Bronchial epithelial cell (primary cell): Measurements from ENCODE around the gene KCND3. TPM values are rescaled to one million over a fixed set of nuclear protein-coding genes. Genes with fewer than 3 reads are reported as not detected.

Experiments
- DNase-seq: peaks from one replicate; pipeline ENCODE4 v3.0.0-alpha.2; 2010; ENCODE audit warnings: low read depth
- FAIRE-seq: peaks from 2 replicates; lab custom pipeline; 2011; peaks lifted over from hg19 to GRCh38; lab: Jason Lieb, UNC
- H3K27me3 ChIP-seq: 2 replicates; pipeline ENCODE4 v1.5.1; 2011; ENCODE audit warnings: low read length; ENCODE audit not compliant: control insufficient read depth, insufficient read depth
- H3K36me3 ChIP-seq: 2 replicates; pipeline ENCODE4 v1.5.1; 2011; ENCODE audit warnings: low read length; ENCODE audit not compliant: control insufficient read depth, insufficient read depth
- H3K4me3 ChIP-seq: 2 replicates; pipeline ENCODE4 v1.5.1; 2011; ENCODE audit warnings: mild to moderate bottlenecking, low read depth, low read length, control low read depth
- total RNA-seq: library from RNA; depleted of rRNA; stranded (reverse); fragments of >200 nt; gene quantifications from 2 replicates; pipeline ENCODE4 v1.2.1, GENCODE V29; 2014
- TF ChIP-seq, protein P1 (sequence below): IDR thresholded peaks from 2 replicates; pipeline ENCODE4 v1.5.1; 2011; ENCODE audit warnings: mild to moderate bottlenecking, moderate library complexity, low read length, control low read depth, inconsistent platforms; ENCODE audit not compliant: insufficient read depth, severe bottlenecking

Gene KCND3
- total RNA-seq, 1 donor from 2014 or later, result under 0.01 TPM

DNA sequence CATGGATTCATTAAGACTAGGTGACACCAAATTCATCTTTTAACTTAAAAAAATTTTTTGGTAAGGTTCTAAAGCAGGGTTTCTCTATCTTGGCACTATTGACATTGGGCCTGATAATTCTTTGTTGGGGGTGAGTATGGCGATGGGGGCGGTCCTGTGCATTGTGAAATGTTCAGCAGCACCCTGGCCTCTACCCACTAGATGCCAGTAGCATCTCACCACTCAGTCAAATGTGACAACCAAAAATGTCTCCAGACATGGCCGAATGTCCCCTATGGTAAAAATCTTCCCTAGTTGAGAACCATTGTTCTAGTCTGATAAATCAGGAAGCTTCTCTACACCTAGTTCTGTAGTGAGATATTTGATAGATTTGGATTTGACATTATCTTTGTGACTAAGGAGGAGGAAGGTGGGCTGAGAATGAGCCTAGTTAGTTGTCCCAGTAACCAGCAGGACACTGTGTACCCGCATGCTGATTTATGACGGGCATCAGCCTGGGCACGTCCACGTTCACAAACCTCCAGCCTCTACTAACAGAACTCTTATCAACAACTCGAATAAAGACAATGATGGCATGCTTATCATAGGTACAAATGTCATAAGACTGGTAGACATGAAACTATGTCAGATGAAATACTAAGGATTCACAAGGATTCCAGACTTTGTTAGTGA, 104.6 kb downstream of the KCND3 start:
- no peak overlapping the region for H3K4me3 ChIP-seq
- H3K36me3 ChIP-seq, result no peaks in the 10 kb centered on the region
- peaks cover 3% of the 10 kb centered on the region for H3K27me3 ChIP-seq
- DNase-seq (no peak), FAIRE-seq (no peak)
- TF ChIP-seq, protein P1, sequence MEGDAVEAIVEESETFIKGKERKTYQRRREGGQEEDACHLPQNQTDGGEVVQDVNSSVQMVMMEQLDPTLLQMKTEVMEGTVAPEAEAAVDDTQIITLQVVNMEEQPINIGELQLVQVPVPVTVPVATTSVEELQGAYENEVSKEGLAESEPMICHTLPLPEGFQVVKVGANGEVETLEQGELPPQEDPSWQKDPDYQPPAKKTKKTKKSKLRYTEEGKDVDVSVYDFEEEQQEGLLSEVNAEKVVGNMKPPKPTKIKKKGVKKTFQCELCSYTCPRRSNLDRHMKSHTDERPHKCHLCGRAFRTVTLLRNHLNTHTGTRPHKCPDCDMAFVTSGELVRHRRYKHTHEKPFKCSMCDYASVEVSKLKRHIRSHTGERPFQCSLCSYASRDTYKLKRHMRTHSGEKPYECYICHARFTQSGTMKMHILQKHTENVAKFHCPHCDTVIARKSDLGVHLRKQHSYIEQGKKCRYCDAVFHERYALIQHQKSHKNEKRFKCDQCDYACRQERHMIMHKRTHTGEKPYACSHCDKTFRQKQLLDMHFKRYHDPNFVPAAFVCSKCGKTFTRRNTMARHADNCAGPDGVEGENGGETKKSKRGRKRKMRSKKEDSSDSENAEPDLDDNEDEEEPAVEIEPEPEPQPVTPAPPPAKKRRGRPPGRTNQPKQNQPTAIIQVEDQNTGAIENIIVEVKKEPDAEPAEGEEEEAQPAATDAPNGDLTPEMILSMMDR, result no peak

DNA sequence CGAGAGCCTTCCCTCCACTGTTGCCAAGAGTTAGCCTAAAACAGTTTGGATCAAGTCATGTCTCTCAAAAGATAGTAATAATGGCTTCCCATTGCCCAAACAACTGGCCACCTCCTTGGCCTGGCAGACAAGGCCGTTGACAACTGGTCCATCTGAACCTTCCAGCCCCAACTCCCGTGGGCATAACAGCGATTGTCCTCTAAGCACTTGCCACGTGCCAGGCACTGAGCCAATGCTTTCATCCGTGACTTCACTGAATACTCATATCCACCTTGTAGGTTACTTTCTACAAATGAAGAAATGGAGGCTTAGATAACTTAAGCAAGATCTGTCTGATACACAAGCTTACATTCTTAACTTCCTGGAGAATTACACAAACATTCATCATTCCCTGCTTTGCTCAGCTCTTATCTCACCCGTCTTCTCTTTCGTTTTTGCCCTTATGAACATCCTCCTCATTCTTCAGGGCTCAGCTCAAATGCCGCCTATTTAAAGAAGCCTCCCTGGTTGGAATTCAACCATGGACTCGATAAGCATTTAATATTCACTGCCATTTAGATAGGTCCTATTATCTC, 106.4 kb downstream of the KCND3 start:
- FAIRE-seq (no peak), DNase-seq (no peak)
- Histone ChIP-seq H3K4me3 (no peak overlapping the region), H3K36me3 (no peaks in the 10 kb centered on the region), H3K27me3 (peaks cover 3% of the 10 kb centered on the region)
- TF ChIP-seq, protein P1, result no peak

DNA sequence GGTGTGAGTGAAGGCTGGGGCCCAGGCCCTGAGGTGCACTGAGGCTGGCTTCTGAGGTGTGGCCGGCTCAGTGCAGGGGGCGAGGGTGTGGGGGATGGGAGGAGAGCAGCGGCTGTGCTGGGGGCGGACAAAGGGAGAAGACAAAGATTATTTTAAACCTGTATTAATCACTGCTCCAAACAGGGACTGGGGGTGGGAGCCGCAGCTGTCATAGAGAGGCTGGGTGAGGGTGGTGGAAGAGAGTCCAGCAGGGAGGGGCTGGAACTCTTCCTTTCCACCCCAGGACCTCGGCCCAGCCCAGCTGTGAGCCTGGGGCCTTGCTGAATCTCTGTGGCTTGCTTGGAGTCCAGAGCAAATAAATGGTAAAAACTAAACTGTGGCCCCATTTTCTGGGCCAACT, 106.9 kb downstream of the KCND3 start:
- DNase-seq (no peak), FAIRE-seq (no peak)
- no peak overlapping the region for H3K4me3 ChIP-seq
- H3K36me3 ChIP-seq, result no peaks in the 10 kb centered on the region
- no peaks in the 10 kb centered on the region for H3K27me3 ChIP-seq
- TF ChIP-seq, protein P1, result no peak

DNA sequence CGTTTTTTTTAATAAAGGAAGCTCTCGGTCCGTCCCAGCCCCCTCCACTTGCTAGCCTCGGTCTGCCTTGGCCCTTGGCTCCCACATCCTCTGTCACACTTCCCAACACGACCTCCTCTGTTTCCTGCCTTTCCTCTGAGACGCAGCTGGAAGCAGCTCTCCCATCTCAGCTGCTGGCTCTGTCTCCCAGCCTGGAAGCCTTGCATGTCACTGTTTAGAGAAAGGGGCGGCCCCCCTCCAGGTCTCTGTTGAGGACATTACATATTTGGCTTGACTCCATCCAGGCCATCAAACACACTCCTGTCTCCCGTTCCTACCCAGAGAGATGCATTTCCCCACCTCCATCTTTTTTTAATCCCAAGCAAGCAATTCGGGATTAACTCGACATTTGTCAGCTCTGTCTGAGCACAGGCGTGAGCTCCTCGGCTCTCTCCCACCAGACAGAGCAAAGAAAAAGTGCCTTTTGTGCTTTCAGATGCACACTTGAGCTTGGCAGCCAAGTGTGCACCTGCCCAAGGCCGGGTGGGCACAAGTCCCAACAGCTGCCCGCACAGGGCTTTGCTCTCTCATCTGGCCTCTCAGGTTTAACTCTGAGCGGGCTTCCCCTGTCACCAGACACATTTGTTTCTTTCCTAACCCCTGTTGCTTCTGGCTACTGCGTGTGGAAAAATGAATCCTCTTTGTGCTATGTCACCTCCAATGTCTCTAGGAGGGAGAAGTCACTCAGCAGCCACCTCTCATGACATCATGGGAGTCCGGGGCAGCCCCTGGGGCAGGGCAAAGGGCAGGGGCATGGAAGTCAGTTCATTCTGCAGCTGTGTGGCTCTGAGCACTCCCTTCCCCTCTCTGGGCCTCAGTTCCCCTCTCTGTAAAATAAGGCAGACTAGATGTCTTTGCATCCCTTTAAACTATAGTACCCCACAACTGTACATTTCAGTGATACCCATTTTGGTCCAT, 108.3 kb downstream of the KCND3 start:
- Histone ChIP-seq H3K27me3 (no peaks in the 10 kb centered on the region), H3K36me3 (no peaks in the 10 kb centered on the region), H3K4me3 (no peak overlapping the region)
- TF ChIP-seq, protein P1, result no peak
- DNase-seq (no peak), FAIRE-seq (no peak)

DNA sequence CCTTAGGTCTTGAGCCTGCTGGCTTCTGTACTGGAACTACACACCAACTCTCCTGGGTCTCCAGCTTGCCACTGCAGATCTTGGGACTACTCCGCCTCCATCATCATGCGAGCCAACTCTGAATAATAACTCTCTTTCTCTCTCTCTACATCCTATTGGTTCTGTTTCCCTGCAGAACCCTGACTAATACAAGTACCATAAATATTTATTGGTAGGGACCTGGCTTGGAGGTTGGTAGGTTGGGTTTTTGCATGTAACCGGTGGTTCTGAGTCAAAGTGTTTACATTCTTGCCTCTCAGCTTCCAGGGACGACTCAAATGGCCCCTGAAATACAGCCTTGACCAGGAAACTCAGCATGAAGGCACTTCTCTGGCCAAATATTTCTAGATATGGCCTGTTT, 110.4 kb downstream of the KCND3 start:
- DNase-seq (peak; percentile 73), FAIRE-seq (no peak)
- Histone ChIP-seq H3K36me3 (no peaks in the 10 kb centered on the region), H3K4me3 (no peak overlapping the region), H3K27me3 (no peaks in the 10 kb centered on the region)
- TF ChIP-seq, protein P1, result no peak
